Gastrocnemius medialis (tissue), 4 donors: ENCODE measurements around the gene LHPP. TPM values are rescaled to one million over a fixed set of nuclear protein-coding genes. Genes with fewer than 3 reads are reported as not detected.

Experiments
- ATAC-seq, 2 donors: fragments of 150-250 bp; one replicate each; pipeline ENCODE4 v1.9.1; 2016
- DNase-seq, 2 donors: peaks; one replicate each; pipeline ENCODE4 v3.0.0-alpha.2; 2019
- H3K27ac ChIP-seq, 4 donors: fragments of 200-600 bp; sonication (generic); 1 replicate in 1 of 4; 2 replicates in 3 of 4; pipeline ENCODE4 v1.5.1; 2016 to 2018; ENCODE audit warnings: mild to moderate bottlenecking in 2 of 4, moderate library complexity in 1 of 4
- H3K27me3 ChIP-seq, 3 donors: fragments of 200-600 bp; sonication (generic) in 2 of 3; 1 replicate in 1 of 3; 2 replicates in 2 of 3; pipeline versions ENCODE4 v1.5.1 to v1.6.0; 2016 to 2019; ENCODE audit warnings: mild to moderate bottlenecking in 1 of 3, moderate library complexity in 1 of 3
- H3K36me3 ChIP-seq, 2 donors: fragments of 200-600 bp; sonication (generic) in 1 of 2; one replicate each; pipeline ENCODE4 v1.5.1; 2017 to 2018
- H3K4me1 ChIP-seq, 2 donors: fragments of 200-600 bp; sonication (generic) in 1 of 2; one replicate each; pipeline ENCODE4 v1.5.1; 2016 to 2017; ENCODE audit warnings: mild to moderate bottlenecking in 2 of 2
- H3K4me3 ChIP-seq, 4 donors: fragments of 200-600 bp; sonication (generic) in 3 of 4; 1 replicate in 1 of 4; 2 replicates in 3 of 4; pipeline ENCODE4 v1.5.1; 2016 to 2019; ENCODE audit warnings: mild to moderate bottlenecking in 2 of 4
- H3K9me3 ChIP-seq, 3 donors: fragments of 200-600 bp; sonication (generic) in 2 of 3; 1 replicate in 1 of 3; 2 replicates in 2 of 3; pipeline ENCODE4 v1.5.1; 2016 to 2019
- POLR2A ChIP-seq, 2 donors: fragments of 450-650 bp; IDR thresholded peaks; one replicate each; pipeline ENCODE4 v1.6.1; 2017; ENCODE audit warnings: antibody characterized with exemption in 2 of 2, mild to moderate bottlenecking in 2 of 2, moderate library complexity in 2 of 2
- in situ Hi-C, 4 donors: fragments of 200-750 bp; cut with MboI; loops; one replicate each; pipeline versions ENCODE4 v1.15.0 to v1.8.0; 2017; ENCODE audit warnings: low sequenced_read_pairs in 4 of 4
- intact Hi-C: fragments of 100-400 bp; cut with DNase I; formaldehyde crosslinking; loops from one replicate; pipeline ENCODE4 v1.15.1; 2023; ENCODE audit warnings: low total_unique reads
- total RNA-seq, 4 donors: library from RNA; depleted of rRNA; stranded (reverse); fragments of >200 nt; gene quantifications; one replicate each; pipeline versions ENCODE4 v1.1.0 to v1.2.3, GENCODE V29; 2016
- TF ChIP-seq, protein P1 (sequence below), 5 experiments: fragments of 450-650 bp in 3 of 5; fragments of 200-600 bp in 2 of 5; sonication (generic) in 2 of 5; IDR thresholded peaks in 4 of 5; conservative IDR thresholded peaks in 1 of 5; 1 replicate in 4 of 5; 2 replicates in 1 of 5; pipeline ENCODE4 v1.5.1; 2016 to 2019; ENCODE audit warnings: antibody characterized with exemption in 5 of 5, mild to moderate bottlenecking in 3 of 5, moderate library complexity in 3 of 5

The LHPP gene
- total RNA-seq, 4 donors from 2014 or later, result 4.9 to 16.0 (median 12.2) TPM

DNA sequence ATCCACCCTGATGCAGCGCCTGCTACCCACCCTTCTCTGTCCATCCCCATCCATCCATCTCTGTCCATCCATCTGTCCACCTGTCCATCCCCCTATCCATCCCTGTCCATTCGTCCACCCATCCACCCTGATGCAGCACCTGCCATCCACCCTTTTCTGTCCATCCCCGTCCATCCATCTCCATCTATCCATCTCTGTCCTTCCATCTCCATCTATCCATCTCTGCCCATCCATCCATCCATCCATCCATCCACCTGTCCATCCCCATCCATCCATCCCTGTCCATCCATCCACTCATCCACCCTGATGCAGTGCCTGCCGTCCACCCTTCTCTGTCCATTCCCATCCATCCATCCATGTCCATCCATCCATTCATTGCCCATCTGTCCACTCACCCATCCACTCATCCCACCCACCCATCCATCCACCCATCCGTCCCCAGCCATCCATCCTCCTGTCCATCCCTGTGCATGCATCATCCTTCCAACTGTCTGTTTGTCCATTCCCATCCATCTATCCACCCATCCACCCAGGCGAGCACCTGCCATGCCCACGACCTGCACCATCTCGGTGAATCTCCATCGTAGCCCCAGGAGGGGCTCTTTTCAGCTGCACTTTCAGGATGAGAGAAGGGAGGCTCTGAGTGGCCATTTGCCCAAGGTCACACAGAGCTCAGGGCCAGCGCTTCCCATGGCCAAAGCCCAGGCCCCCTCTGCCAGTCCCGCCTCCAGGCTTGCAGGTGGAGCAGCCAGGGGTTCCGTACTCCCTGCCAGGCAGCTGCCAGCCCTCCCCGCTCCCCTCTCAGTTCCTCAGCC is 137.4 kb downstream of the LHPP start:
- TF ChIP-seq, protein P1, sequence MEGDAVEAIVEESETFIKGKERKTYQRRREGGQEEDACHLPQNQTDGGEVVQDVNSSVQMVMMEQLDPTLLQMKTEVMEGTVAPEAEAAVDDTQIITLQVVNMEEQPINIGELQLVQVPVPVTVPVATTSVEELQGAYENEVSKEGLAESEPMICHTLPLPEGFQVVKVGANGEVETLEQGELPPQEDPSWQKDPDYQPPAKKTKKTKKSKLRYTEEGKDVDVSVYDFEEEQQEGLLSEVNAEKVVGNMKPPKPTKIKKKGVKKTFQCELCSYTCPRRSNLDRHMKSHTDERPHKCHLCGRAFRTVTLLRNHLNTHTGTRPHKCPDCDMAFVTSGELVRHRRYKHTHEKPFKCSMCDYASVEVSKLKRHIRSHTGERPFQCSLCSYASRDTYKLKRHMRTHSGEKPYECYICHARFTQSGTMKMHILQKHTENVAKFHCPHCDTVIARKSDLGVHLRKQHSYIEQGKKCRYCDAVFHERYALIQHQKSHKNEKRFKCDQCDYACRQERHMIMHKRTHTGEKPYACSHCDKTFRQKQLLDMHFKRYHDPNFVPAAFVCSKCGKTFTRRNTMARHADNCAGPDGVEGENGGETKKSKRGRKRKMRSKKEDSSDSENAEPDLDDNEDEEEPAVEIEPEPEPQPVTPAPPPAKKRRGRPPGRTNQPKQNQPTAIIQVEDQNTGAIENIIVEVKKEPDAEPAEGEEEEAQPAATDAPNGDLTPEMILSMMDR (IDR thresholded peaks at IDR 0.05 in 4 of 5, conservative IDR thresholded peaks at IDR 0.05 in 1 of 5), result no peak
- no peak for TF ChIP-seq POLR2A (IDR thresholded peaks at IDR 0.05)
- no peaks in the 10 kb centered on the region for H3K36me3 ChIP-seq
- no peaks in the 10 kb centered on the region for H3K27me3 ChIP-seq
- ATAC-seq (no peak), DNase-seq (no peak)
- H3K4me3 ChIP-seq, result no peak overlapping the region
- H3K4me1 ChIP-seq, result peaks cover 0 to 4% of the 10 kb centered on the region in 2 donors
- no peak overlapping the region for H3K27ac ChIP-seq
- in situ Hi-C loops (no loop called here), intact Hi-C loops (no loop called here)
- no peaks in the 10 kb centered on the region for H3K9me3 ChIP-seq

DNA sequence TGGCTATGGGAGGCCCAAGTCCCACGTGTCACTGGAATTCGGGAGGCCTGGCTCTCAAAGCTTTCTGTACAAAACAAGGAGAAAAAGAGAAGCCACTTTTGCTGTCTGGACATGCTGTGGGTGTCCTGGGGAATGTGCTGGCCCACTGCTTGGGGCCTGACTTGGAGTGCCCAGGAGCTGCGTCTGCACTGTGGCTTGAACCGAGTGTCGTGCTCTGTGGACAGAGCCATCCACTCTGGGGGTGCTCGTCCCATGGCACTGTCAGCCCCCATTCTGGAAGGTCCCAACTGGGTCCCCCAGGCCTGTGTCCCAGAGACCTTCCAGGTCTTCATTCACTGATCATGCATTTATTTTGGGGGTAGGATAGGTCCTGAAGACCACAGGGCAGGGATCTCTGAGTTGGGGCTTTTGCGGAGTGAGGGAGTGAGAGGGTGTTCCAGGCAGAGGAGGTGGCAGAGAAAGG is 138.0 kb downstream of the LHPP start:
- no peak for DNase-seq

DNA sequence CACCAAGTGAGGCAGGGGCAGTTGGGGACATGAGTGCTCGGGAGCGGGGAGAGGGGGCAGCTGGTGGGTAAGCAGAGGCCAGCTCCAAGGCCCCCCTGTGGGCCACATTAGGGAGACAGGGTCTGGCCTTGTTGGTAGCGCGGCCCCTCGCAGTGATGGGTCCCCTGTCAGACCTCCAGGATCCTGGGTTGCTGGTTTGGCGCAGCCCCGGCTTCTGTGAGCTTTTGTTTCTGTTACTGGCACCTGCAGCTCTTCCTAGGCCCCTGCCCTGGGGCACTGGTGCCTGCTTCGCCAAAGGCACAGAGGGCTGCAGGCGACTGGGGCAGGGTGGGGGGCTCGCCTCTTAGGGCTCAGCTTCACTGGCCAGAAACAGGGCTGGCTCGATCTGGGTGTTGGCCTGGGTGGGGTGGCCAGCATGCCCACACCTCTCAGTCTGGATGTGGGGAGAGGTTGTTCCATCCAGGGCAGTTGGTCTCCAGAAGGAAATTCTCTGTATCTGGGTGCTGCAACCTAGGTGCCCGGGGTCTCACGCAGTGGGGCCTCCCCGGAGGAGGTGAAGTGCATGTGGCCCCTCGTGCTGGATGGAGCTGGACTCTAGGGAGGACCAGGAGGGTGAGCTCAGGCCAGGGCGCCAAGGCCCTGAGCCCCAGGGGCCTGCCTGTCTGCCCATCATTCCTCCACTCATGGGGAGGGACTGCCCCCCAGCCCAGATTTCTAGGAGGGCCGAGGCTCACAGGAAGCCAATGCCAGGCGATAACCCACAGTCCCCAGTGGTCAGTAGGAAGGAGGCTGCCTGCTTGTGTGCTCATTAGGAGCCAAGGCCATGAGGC is 138.6 kb downstream of the LHPP start:
- Histone ChIP-seq H3K9me3 (no peaks in the 10 kb centered on the region), H3K27ac (no peak overlapping the region), H3K36me3 (no peaks in the 10 kb centered on the region), H3K27me3 (no peaks in the 10 kb centered on the region), H3K4me3 (no peak overlapping the region), H3K4me1 (peaks cover 0 to 8% of the 10 kb centered on the region in 2 donors)
- intact Hi-C loops, result no loop called here
- ATAC-seq, result no peak
- no peak for DNase-seq
- in situ Hi-C loops, result no loop called here
- no peak for TF ChIP-seq POLR2A (IDR thresholded peaks at IDR 0.05)
- TF ChIP-seq, protein P1 (IDR thresholded peaks at IDR 0.05 in 4 of 5, conservative IDR thresholded peaks at IDR 0.05 in 1 of 5), result no peak

More for the DNA sequence above, 138.0 kb downstream of the LHPP start:
- intact Hi-C loops (no loop called here), in situ Hi-C loops (no loop called here)
- Histone ChIP-seq H3K4me1 (peaks cover 0 to 8% of the 10 kb centered on the region in 2 donors), H3K9me3 (no peaks in the 10 kb centered on the region), H3K27me3 (no peaks in the 10 kb centered on the region), H3K36me3 (no peaks in the 10 kb centered on the region), H3K27ac (no peak overlapping the region), H3K4me3 (no peak overlapping the region)
- no peak for TF ChIP-seq POLR2A (IDR thresholded peaks at IDR 0.05)
- TF ChIP-seq, protein P1 (IDR thresholded peaks at IDR 0.05 in 4 of 5, conservative IDR thresholded peaks at IDR 0.05 in 1 of 5), result no peak
- no peak for ATAC-seq

DNA sequence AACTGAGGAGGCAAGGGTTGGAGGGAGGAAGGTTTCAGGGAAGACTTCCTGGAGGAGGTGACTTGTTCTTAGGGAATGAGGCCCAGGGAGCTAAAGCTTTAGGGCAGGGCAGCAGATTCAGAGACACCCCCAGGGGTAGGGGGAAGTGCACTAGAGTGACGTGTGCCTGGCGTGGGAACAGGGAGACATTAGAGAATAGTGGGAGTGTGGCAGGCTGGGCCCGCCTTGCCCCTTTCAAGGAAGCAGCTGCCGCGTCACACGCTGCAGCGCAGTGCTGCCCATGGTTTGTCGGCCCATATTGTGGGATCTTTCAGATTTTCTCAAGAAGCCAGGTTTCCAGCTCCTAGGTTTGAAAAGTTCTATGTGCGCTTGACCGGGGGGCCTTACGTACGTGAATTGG is 139.4 kb downstream of the LHPP start:
- Histone ChIP-seq H3K27me3 (no peaks in the 10 kb centered on the region), H3K4me3 (no peak overlapping the region), H3K36me3 (no peaks in the 10 kb centered on the region), H3K4me1 (peaks cover 0 to 8% of the 10 kb centered on the region in 2 donors), H3K9me3 (no peaks in the 10 kb centered on the region), H3K27ac (no peak overlapping the region)
- DNase-seq (no peak), ATAC-seq (no peak)
- TF ChIP-seq POLR2A (IDR thresholded peaks at IDR 0.05), result no peak
- TF ChIP-seq, protein P1 (IDR thresholded peaks at IDR 0.05 in 4 of 5, conservative IDR thresholded peaks at IDR 0.05 in 1 of 5), result no peak
- in situ Hi-C loops (no loop called here), intact Hi-C loops (no loop called here)
